ENCODE measurements around the gene TMEM132C. TPM values are rescaled to one million over a fixed set of nuclear protein-coding genes. Genes with fewer than 3 reads are reported as not detected.

TMEM132C gene
- polyA plus RNA-seq, 2 donors: 0.43 to 0.65 TPM

GRCh38 chr12:128702371-128702770, 435.4 kb downstream of the TMEM132C start:
- Histone ChIP-seq H3K4me1 (ENCODE audit: control insufficient read depth in 2 of 2, insufficient read depth in 2 of 2, low read length in 1 of 2) (no peaks in the 10 kb centered on the region), H3K27me3 (ENCODE audit: control insufficient read depth in 1 of 2, insufficient read depth in 2 of 2, low read length in 2 of 2) (no peaks in the 10 kb centered on the region), H3K9me3 (ENCODE audit: control insufficient read depth in 2 of 2, insufficient read depth in 1 of 2, low read depth in 1 of 2, low read length in 1 of 2) (peaks cover 0 to 9% of the 10 kb centered on the region in 2 donors), H3K27ac (ENCODE audit: low read depth in 2 of 2, low read length in 1 of 2) (no peak overlapping the region), H3K36me3 (ENCODE audit: control insufficient read depth in 2 of 2, insufficient read depth in 2 of 2, low read length in 1 of 2) (no peaks in the 10 kb centered on the region), H3K4me3 (ENCODE audit: low read depth in 1 of 2, low read length in 2 of 2) (no peak overlapping the region)
- 59 to 69% methylated on average over 5 of the region's 5 CpGs for WGBS, 2 donors

GRCh38 chr12:128705140-128705539, 438.2 kb downstream of the TMEM132C start:
- 91 to 94% methylated on average over 26 of the region's 26 CpGs for WGBS, 2 donors
- Histone ChIP-seq H3K36me3 (ENCODE audit: control insufficient read depth in 2 of 2, insufficient read depth in 2 of 2, low read length in 1 of 2) (no peaks in the 10 kb centered on the region), H3K4me3 (ENCODE audit: low read depth in 1 of 2, low read length in 2 of 2) (no peak overlapping the region), H3K9me3 (ENCODE audit: control insufficient read depth in 2 of 2, insufficient read depth in 1 of 2, low read depth in 1 of 2, low read length in 1 of 2) (peaks cover 0 to 9% of the 10 kb centered on the region in 2 donors), H3K27ac (ENCODE audit: low read depth in 2 of 2, low read length in 1 of 2) (no peak overlapping the region), H3K27me3 (ENCODE audit: control insufficient read depth in 1 of 2, insufficient read depth in 2 of 2, low read length in 2 of 2) (no peaks in the 10 kb centered on the region), H3K4me1 (ENCODE audit: control insufficient read depth in 2 of 2, insufficient read depth in 2 of 2, low read length in 1 of 2) (no peaks in the 10 kb centered on the region)

GRCh38 chr12:128707488-128707887, 440.5 kb downstream of the TMEM132C start:
- H3K27ac ChIP-seq (ENCODE audit: low read depth in 2 of 2, low read length in 1 of 2): no peak overlapping the region

GRCh38 chr12:128708789-128709188, 441.8 kb downstream of the TMEM132C start:
- H3K36me3 ChIP-seq (ENCODE audit: control insufficient read depth in 2 of 2, insufficient read depth in 2 of 2, low read length in 1 of 2): no peaks in the 10 kb centered on the region
- H3K27me3 ChIP-seq (ENCODE audit: control insufficient read depth in 1 of 2, insufficient read depth in 2 of 2, low read length in 2 of 2): no peaks in the 10 kb centered on the region
- no peaks in the 10 kb centered on the region for H3K4me1 ChIP-seq (ENCODE audit: control insufficient read depth in 2 of 2, insufficient read depth in 2 of 2, low read length in 1 of 2)
- 79 to 81% methylated on average over 6 of the region's 6 CpGs for WGBS, 2 donors
- no peak overlapping the region for H3K27ac ChIP-seq (ENCODE audit: low read depth in 2 of 2, low read length in 1 of 2)
- peaks cover 5 to 9% of the 10 kb centered on the region in 2 donors for H3K9me3 ChIP-seq (ENCODE audit: control insufficient read depth in 2 of 2, insufficient read depth in 1 of 2, low read depth in 1 of 2, low read length in 1 of 2)
- no peak overlapping the region for H3K4me3 ChIP-seq (ENCODE audit: low read depth in 1 of 2, low read length in 2 of 2)

More at GRCh38 chr12:128707488-128707887, 440.5 kb downstream of the TMEM132C start:
- no peaks in the 10 kb centered on the region for H3K36me3 ChIP-seq (ENCODE audit: control insufficient read depth in 2 of 2, insufficient read depth in 2 of 2, low read length in 1 of 2)
- no peak overlapping the region for H3K4me3 ChIP-seq (ENCODE audit: low read depth in 1 of 2, low read length in 2 of 2)
- H3K9me3 ChIP-seq (ENCODE audit: control insufficient read depth in 2 of 2, insufficient read depth in 1 of 2, low read depth in 1 of 2, low read length in 1 of 2): peaks cover 5 to 9% of the 10 kb centered on the region in 2 donors
- WGBS, 2 donors: 85 to 86% methylated on average over 8 of the region's 8 CpGs
- no peaks in the 10 kb centered on the region for H3K4me1 ChIP-seq (ENCODE audit: control insufficient read depth in 2 of 2, insufficient read depth in 2 of 2, low read length in 1 of 2)
- no peaks in the 10 kb centered on the region for H3K27me3 ChIP-seq (ENCODE audit: control insufficient read depth in 1 of 2, insufficient read depth in 2 of 2, low read length in 2 of 2)

GRCh38 chr12:128709660-128710059, 442.7 kb downstream of the TMEM132C start:
- H3K27ac ChIP-seq (ENCODE audit: low read depth in 2 of 2, low read length in 1 of 2): no peak overlapping the region
- peaks cover 7 to 11% of the 10 kb centered on the region in 2 donors for H3K9me3 ChIP-seq (ENCODE audit: control insufficient read depth in 2 of 2, insufficient read depth in 1 of 2, low read depth in 1 of 2, low read length in 1 of 2)
- no peak overlapping the region for H3K4me3 ChIP-seq (ENCODE audit: low read depth in 1 of 2, low read length in 2 of 2)
- WGBS, 2 donors: 67 to 73% methylated on average over 5 of the region's 5 CpGs
- no peaks in the 10 kb centered on the region for H3K4me1 ChIP-seq (ENCODE audit: control insufficient read depth in 2 of 2, insufficient read depth in 2 of 2, low read length in 1 of 2)
- no peaks in the 10 kb centered on the region for H3K27me3 ChIP-seq (ENCODE audit: control insufficient read depth in 1 of 2, insufficient read depth in 2 of 2, low read length in 2 of 2)
- H3K36me3 ChIP-seq (ENCODE audit: control insufficient read depth in 2 of 2, insufficient read depth in 2 of 2, low read length in 1 of 2): no peaks in the 10 kb centered on the region

- WGBS, 2 donors: 82 to 85% methylated on average over 8 to 9 of the region's 9 CpGs
These were observed 444.5 kb downstream of the TMEM132C start for GRCh38 chr12:128711486-128711885.

GRCh38 chr12:128712622-128713021, 445.7 kb downstream of the TMEM132C start:
- H3K27ac ChIP-seq (ENCODE audit: low read depth in 2 of 2, low read length in 1 of 2): no peak overlapping the region
- H3K36me3 ChIP-seq (ENCODE audit: control insufficient read depth in 2 of 2, insufficient read depth in 2 of 2, low read length in 1 of 2): no peaks in the 10 kb centered on the region
- peaks cover 6 to 7% of the 10 kb centered on the region in 2 donors for H3K9me3 ChIP-seq (ENCODE audit: control insufficient read depth in 2 of 2, insufficient read depth in 1 of 2, low read depth in 1 of 2, low read length in 1 of 2)
- no peak overlapping the region for H3K4me3 ChIP-seq (ENCODE audit: low read depth in 1 of 2, low read length in 2 of 2)
- WGBS, 2 donors: 85 to 86% methylated on average over 6 of the region's 6 CpGs
- H3K27me3 ChIP-seq (ENCODE audit: control insufficient read depth in 1 of 2, insufficient read depth in 2 of 2, low read length in 2 of 2): no peaks in the 10 kb centered on the region
- H3K4me1 ChIP-seq (ENCODE audit: control insufficient read depth in 2 of 2, insufficient read depth in 2 of 2, low read length in 1 of 2): no peaks in the 10 kb centered on the region

More at GRCh38 chr12:128711486-128711885, 444.5 kb downstream of the TMEM132C start:
- Histone ChIP-seq H3K27me3 (ENCODE audit: control insufficient read depth in 1 of 2, insufficient read depth in 2 of 2, low read length in 2 of 2) (no peaks in the 10 kb centered on the region), H3K4me1 (ENCODE audit: control insufficient read depth in 2 of 2, insufficient read depth in 2 of 2, low read length in 1 of 2) (no peaks in the 10 kb centered on the region), H3K4me3 (ENCODE audit: low read depth in 1 of 2, low read length in 2 of 2) (no peak overlapping the region), H3K9me3 (ENCODE audit: control insufficient read depth in 2 of 2, insufficient read depth in 1 of 2, low read depth in 1 of 2, low read length in 1 of 2) (peaks cover 6 to 7% of the 10 kb centered on the region in 2 donors), H3K36me3 (ENCODE audit: control insufficient read depth in 2 of 2, insufficient read depth in 2 of 2, low read length in 1 of 2) (no peaks in the 10 kb centered on the region), H3K27ac (ENCODE audit: low read depth in 2 of 2, low read length in 1 of 2) (no peak overlapping the region)

GRCh38 chr12:128715485-128715884, 448.5 kb downstream of the TMEM132C start:
- no peak overlapping the region for H3K4me3 ChIP-seq (ENCODE audit: low read depth in 1 of 2, low read length in 2 of 2)
- H3K9me3 ChIP-seq (ENCODE audit: control insufficient read depth in 2 of 2, insufficient read depth in 1 of 2, low read depth in 1 of 2, low read length in 1 of 2): peaks cover 6 to 12% of the 10 kb centered on the region in 2 donors
- H3K27ac ChIP-seq (ENCODE audit: low read depth in 2 of 2, low read length in 1 of 2): no peak overlapping the region
- H3K4me1 ChIP-seq (ENCODE audit: control insufficient read depth in 2 of 2, insufficient read depth in 2 of 2, low read length in 1 of 2): no peaks in the 10 kb centered on the region
- no peaks in the 10 kb centered on the region for H3K27me3 ChIP-seq (ENCODE audit: control insufficient read depth in 1 of 2, insufficient read depth in 2 of 2, low read length in 2 of 2)
- 55 to 64% methylated on average over 4 of the region's 4 CpGs for WGBS, 2 donors
- H3K36me3 ChIP-seq (ENCODE audit: control insufficient read depth in 2 of 2, insufficient read depth in 2 of 2, low read length in 1 of 2): no peaks in the 10 kb centered on the region

- peaks cover 3 to 4% of the 10 kb centered on the region in 2 donors for H3K9me3 ChIP-seq (ENCODE audit: control insufficient read depth in 2 of 2, insufficient read depth in 1 of 2, low read depth in 1 of 2, low read length in 1 of 2)
- 78 to 79% methylated on average over 10 of the region's 10 CpGs for WGBS, 2 donors
- no peak overlapping the region for H3K27ac ChIP-seq (ENCODE audit: low read depth in 2 of 2, low read length in 1 of 2)
- no peaks in the 10 kb centered on the region for H3K4me1 ChIP-seq (ENCODE audit: control insufficient read depth in 2 of 2, insufficient read depth in 2 of 2, low read length in 1 of 2)
- no peaks in the 10 kb centered on the region for H3K36me3 ChIP-seq (ENCODE audit: control insufficient read depth in 2 of 2, insufficient read depth in 2 of 2, low read length in 1 of 2)
- no peaks in the 10 kb centered on the region for H3K27me3 ChIP-seq (ENCODE audit: control insufficient read depth in 1 of 2, insufficient read depth in 2 of 2, low read length in 2 of 2)
- no peak overlapping the region for H3K4me3 ChIP-seq (ENCODE audit: low read depth in 1 of 2, low read length in 2 of 2)
These were observed 457.6 kb downstream of the TMEM132C start for GRCh38 chr12:128724468-128725046.

GRCh38 chr12:128726886-128727285, 459.9 kb downstream of the TMEM132C start:
- Histone ChIP-seq H3K27me3 (ENCODE audit: control insufficient read depth in 1 of 2, insufficient read depth in 2 of 2, low read length in 2 of 2) (no peaks in the 10 kb centered on the region), H3K27ac (ENCODE audit: low read depth in 2 of 2, low read length in 1 of 2) (no peak overlapping the region), H3K4me3 (ENCODE audit: low read depth in 1 of 2, low read length in 2 of 2) (no peak overlapping the region), H3K36me3 (ENCODE audit: control insufficient read depth in 2 of 2, insufficient read depth in 2 of 2, low read length in 1 of 2) (no peaks in the 10 kb centered on the region), H3K4me1 (ENCODE audit: control insufficient read depth in 2 of 2, insufficient read depth in 2 of 2, low read length in 1 of 2) (no peaks in the 10 kb centered on the region), H3K9me3 (ENCODE audit: control insufficient read depth in 2 of 2, insufficient read depth in 1 of 2, low read depth in 1 of 2, low read length in 1 of 2) (peaks cover 0 to 2% of the 10 kb centered on the region in 2 donors)
- WGBS, 2 donors: 42 to 69% methylated on average over 1 of the region's 1 CpG
